AG09319 (cell line): ENCODE results near the gene KDM4C.

Source experiments
- DNase-seq: peaks from one replicate; pipeline ENCODE4 v3.0.0-alpha.2; 2010; ENCODE audit warnings: low read depth; ENCODE audit errors: extremely low read depth
- TF ChIP-seq, protein P1 (sequence below): IDR thresholded peaks from 2 replicates; pipeline ENCODE4 v1.5.1; 2011; ENCODE audit warnings: low read depth, mild to moderate bottlenecking, inconsistent platforms, low read length, moderate library complexity

The KDM4C gene

GRCh38 chr9:7121055-7121454, 363.3 kb downstream of the KDM4C start:
- DNase-seq = no peak
- TF ChIP-seq, protein P1, sequence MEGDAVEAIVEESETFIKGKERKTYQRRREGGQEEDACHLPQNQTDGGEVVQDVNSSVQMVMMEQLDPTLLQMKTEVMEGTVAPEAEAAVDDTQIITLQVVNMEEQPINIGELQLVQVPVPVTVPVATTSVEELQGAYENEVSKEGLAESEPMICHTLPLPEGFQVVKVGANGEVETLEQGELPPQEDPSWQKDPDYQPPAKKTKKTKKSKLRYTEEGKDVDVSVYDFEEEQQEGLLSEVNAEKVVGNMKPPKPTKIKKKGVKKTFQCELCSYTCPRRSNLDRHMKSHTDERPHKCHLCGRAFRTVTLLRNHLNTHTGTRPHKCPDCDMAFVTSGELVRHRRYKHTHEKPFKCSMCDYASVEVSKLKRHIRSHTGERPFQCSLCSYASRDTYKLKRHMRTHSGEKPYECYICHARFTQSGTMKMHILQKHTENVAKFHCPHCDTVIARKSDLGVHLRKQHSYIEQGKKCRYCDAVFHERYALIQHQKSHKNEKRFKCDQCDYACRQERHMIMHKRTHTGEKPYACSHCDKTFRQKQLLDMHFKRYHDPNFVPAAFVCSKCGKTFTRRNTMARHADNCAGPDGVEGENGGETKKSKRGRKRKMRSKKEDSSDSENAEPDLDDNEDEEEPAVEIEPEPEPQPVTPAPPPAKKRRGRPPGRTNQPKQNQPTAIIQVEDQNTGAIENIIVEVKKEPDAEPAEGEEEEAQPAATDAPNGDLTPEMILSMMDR = no peak

DNA sequence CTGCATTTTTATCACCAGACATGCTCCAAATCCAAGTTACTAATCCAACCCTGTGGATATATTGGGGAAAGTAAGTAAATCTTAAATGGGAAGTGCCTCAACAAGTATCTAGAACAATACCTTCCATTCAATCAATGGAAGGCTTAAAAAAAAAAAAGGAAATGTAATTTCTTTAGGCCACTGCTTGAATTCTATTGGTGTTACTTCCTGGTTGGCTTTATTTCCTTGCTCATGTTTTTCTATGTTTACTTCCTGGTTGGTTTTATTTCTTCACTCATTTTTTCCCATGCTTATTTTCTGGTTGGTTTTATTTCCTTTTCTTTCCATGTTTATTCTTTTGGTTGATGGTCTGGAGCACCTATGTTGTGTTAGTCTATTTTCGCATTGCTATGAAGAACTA, 363.9 kb downstream of the KDM4C start:
- TF ChIP-seq, protein P1 = no peak
- DNase-seq = no peak

- no peak for DNase-seq
- TF ChIP-seq, protein P1 = no peak
Observed at GRCh38 chr9:7123743-7124142, 366.0 kb downstream of the KDM4C start.

GRCh38 chr9:7125231-7125630, 367.5 kb downstream of the KDM4C start:
- TF ChIP-seq, protein P1 = no peak

DNA sequence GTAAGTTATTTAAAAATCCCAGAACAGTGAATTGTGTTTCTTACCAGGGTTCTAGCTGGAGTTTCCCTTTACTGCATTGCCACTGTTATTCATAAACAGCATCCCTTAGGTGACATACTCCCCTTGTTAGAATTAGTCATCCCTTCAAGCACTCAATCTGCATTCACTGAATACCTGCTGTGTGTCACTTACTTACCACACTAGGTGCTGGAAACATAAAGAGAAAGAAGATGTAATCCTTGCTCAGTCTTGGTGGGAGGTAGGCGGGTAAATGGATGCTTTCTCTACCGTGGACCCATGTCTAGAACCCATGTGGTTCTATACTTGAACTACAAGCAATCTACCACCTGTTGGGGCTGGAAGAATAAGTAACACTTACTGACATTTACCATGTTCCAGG, 371.6 kb downstream of the KDM4C start:
- TF ChIP-seq, protein P1 = no peak
- DNase-seq = no peak

More at GRCh38 chr9:7125231-7125630, 367.5 kb downstream of the KDM4C start:
- DNase-seq = no peak

- no peak for DNase-seq
- TF ChIP-seq, protein P1 = no peak
Observed at GRCh38 chr9:7130266-7130820, 372.6 kb downstream of the KDM4C start.

DNA sequence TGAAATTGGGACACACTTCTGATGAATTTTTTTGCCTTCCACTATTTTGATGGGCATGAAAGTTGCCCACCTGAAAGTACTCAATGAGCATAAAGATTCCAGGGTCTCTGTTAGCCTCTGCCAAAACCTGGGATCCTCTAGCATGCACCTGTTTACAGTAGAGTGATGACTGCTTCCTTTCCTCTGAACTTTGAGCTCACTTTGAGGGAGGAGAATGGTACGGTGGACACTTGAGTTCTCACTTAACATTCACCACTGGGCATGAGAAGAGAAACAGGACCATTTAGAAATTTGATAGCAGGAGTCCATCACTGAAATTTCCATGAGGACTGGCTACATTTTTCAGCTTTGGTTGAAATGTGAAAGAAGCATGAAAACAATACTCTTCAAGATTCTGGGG, 374.8 kb downstream of the KDM4C start:
- TF ChIP-seq, protein P1 = no peak
- DNase-seq = no peak
